ENCODE results near the gene DYNC2LI1.

DNA sequence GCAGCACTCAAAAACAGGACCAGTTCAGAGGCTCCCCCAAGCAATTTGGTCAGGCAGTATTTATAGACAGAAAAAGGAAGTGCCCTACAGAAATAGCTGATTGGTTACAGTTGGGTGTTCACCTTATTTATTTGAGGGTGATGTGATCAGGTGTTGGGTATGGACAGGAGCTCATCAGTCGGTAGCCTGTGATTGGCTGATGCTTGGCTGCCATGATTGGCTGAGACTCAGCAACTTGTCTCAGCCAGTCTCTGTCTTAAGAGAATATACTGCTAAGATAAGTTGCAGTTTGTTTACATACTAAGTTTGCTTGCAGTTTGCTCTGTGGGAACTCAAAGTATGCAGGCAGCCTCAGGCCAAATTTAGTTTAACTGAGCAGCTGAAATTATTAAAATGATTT, 74.4 kb downstream of the DYNC2LI1 start:
- TF ChIP-seq, protein P1, sequence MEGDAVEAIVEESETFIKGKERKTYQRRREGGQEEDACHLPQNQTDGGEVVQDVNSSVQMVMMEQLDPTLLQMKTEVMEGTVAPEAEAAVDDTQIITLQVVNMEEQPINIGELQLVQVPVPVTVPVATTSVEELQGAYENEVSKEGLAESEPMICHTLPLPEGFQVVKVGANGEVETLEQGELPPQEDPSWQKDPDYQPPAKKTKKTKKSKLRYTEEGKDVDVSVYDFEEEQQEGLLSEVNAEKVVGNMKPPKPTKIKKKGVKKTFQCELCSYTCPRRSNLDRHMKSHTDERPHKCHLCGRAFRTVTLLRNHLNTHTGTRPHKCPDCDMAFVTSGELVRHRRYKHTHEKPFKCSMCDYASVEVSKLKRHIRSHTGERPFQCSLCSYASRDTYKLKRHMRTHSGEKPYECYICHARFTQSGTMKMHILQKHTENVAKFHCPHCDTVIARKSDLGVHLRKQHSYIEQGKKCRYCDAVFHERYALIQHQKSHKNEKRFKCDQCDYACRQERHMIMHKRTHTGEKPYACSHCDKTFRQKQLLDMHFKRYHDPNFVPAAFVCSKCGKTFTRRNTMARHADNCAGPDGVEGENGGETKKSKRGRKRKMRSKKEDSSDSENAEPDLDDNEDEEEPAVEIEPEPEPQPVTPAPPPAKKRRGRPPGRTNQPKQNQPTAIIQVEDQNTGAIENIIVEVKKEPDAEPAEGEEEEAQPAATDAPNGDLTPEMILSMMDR (conservative IDR thresholded peaks at IDR 0.05; ENCODE audit: low read length): no peak
- no peak for TF ChIP-seq EZH2phosphoT487 (IDR thresholded peaks at IDR 0.05; ENCODE audit: borderline replicate concordance, low read depth, low read length)

All from OCI-LY7 (cell line).